SK-N-SH (cell line): ENCODE measurements around the gene ADRB2. TPM values are rescaled to one million over a fixed set of nuclear protein-coding genes. Genes with fewer than 3 reads are reported as not detected.

Experiments used
- CTCF ChIA-PET: fragments of 300-600, 350-600 bp; formaldehyde crosslinking; extraction: SDS; loops from one replicate; lab custom pipeline; 2021; lab: Yijun Ruan, JAX
- POLR2A ChIA-PET: fragments of 350-600 bp; sonication (Branson Sonifier 250); formaldehyde crosslinking; extraction: SDS; loops from one replicate; lab custom pipeline; 2020; ENCODE audit warnings: antibody characterized with exemption, inconsistent platforms; lab: Yijun Ruan, JAX
- DNase-seq: peaks from one replicate; pipeline ENCODE4 v3.0.0; 2012
- H2AFZ ChIP-seq: fragments of 200-600 bp; sonication (generic); 2 replicates; pipeline ENCODE4 v1.8.1; 2016; ENCODE audit warnings: antibody characterized with exemption, mild to moderate bottlenecking, low read depth
- H3F3A ChIP-seq: fragments of 200-600 bp; sonication (generic); replicated peaks from 2 replicates; pipeline ENCODE3; 2016; ENCODE audit warnings: antibody characterized with exemption, mild to moderate bottlenecking; ENCODE audit not compliant: insufficient read depth
- H3K27ac ChIP-seq, 2 experiments: fragments of 200-500 bp in 1 of 2; fragments of 200-600 bp in 1 of 2; sonication (Bioruptor generic) in 1 of 2; sonication (generic), shearing (Covaris generic) in 1 of 2; 2 replicates each; pipeline versions ENCODE4 v1.5.1 to v1.6.1; 2014 to 2016; ENCODE audit warnings: low read depth in 2 of 2, inconsistent platforms in 1 of 2, low read length in 1 of 2, mild to moderate bottlenecking in 1 of 2, mixed read lengths in 1 of 2
- H3K27me3 ChIP-seq: fragments of 200-600 bp; sonication (generic), shearing (Covaris generic); 2 replicates; pipeline ENCODE4 v1.6.1; 2016; ENCODE audit warnings: mixed run types; ENCODE audit not compliant: insufficient read depth
- H3K36me3 ChIP-seq, 2 experiments: fragments of 200-500 bp in 1 of 2; fragments of 200-600 bp in 1 of 2; sonication (Bioruptor generic) in 1 of 2; sonication (generic) in 1 of 2; replicated peaks in 1 of 2; 2 replicates each; pipeline versions ENCODE3 to v1.5.1; 2014 to 2016; ENCODE audit warnings: low read length in 1 of 2, mild to moderate bottlenecking in 1 of 2; ENCODE audit not compliant: insufficient read depth in 2 of 2, control insufficient read depth in 1 of 2
- H3K4me1 ChIP-seq, 2 experiments: fragments of 200-500 bp in 1 of 2; fragments of 200-600 bp in 1 of 2; sonication (Bioruptor generic) in 1 of 2; sonication (generic), shearing (Covaris generic) in 1 of 2; 2 replicates each; pipeline versions ENCODE4 v1.5.1 to v1.6.1; 2014 to 2016; ENCODE audit warnings: low read depth in 1 of 2, low read length in 1 of 2, mixed run types in 1 of 2; ENCODE audit not compliant: insufficient read depth in 2 of 2, control insufficient read depth in 1 of 2
- H3K4me2 ChIP-seq: fragments of 200-600 bp; sonication (generic), shearing (Covaris generic); 2 replicates; pipeline ENCODE4 v1.6.1; 2017; ENCODE audit warnings: mixed run types
- H3K4me3 ChIP-seq, 2 experiments: fragments of 200-500 bp in 1 of 2; fragments of 200-600 bp in 1 of 2; sonication (Bioruptor generic) in 1 of 2; sonication (generic), shearing (Covaris generic) in 1 of 2; 2 replicates each; pipeline versions ENCODE4 v1.5.1 to v1.8.1; 2014 to 2016; ENCODE audit warnings: low read depth in 2 of 2, inconsistent platforms in 1 of 2, low read length in 1 of 2, mild to moderate bottlenecking in 1 of 2, mixed read lengths in 1 of 2, moderate library complexity in 1 of 2
- H3K79me2 ChIP-seq: fragments of 200-600 bp; sonication (generic); 2 replicates; pipeline ENCODE4 v1.8.1; 2017; ENCODE audit warnings: mild to moderate bottlenecking; ENCODE audit not compliant: insufficient read depth
- H3K9ac ChIP-seq: fragments of 200-600 bp; sonication (generic); 2 replicates; pipeline ENCODE4 v1.6.1; 2017; ENCODE audit warnings: mixed run types
- H3K9me2 ChIP-seq: fragments of 200-600 bp; sonication (generic); 2 replicates; pipeline ENCODE4 v1.6.1; 2017; ENCODE audit warnings: mixed run types
- H3K9me3 ChIP-seq: fragments of 200-600 bp; sonication (generic); 2 replicates; pipeline ENCODE4 v1.6.1; 2017; ENCODE audit warnings: mixed run types, mild to moderate bottlenecking, moderate library complexity
- H4K20me1 ChIP-seq: fragments of 200-600 bp; sonication (generic); 2 replicates; pipeline ENCODE4 v1.6.1; 2017; ENCODE audit warnings: mild to moderate bottlenecking, mixed run types; ENCODE audit not compliant: insufficient read depth
- CHD2 ChIP-seq: fragments of 150-350 bp; IDR thresholded peaks from 2 replicates; pipeline ENCODE4 v1.6.1; 2018; ENCODE audit warnings: low read length; ENCODE audit not compliant: partially characterized antibody
- ELF1 ChIP-seq: IDR thresholded peaks from 2 replicates; pipeline ENCODE4 v1.4.0; 2012
- EZH2phosphoT487 ChIP-seq: fragments of 200-600 bp; sonication (generic); IDR thresholded peaks from 2 replicates; pipeline ENCODE4 v1.6.1; 2017; ENCODE audit warnings: low read depth, mixed run types, mild to moderate bottlenecking, antibody characterized with exemption, moderate library complexity, borderline replicate concordance
- GABPA ChIP-seq: IDR thresholded peaks from 2 replicates; pipeline ENCODE4 v1.4.0; 2012; ENCODE audit warnings: low read depth, mild to moderate bottlenecking
- JUND ChIP-seq: IDR thresholded peaks from 2 replicates; pipeline ENCODE4 v1.4.0; 2012
- RAD21 ChIP-seq: IDR thresholded peaks from 2 replicates; pipeline ENCODE4 v1.6.1; 2012; ENCODE audit warnings: mild to moderate bottlenecking, low read length
- SMC3 ChIP-seq: IDR thresholded peaks from 2 replicates; pipeline ENCODE4 v1.6.1; 2012; ENCODE audit warnings: low read depth, low read length, improper control_type of control experiment
- WGBS: methylation state at CpG from one replicate; pipeline ENCODE4 v1.1.6; 2017; ENCODE audit warnings: low lambda C conversion rate; 5-methylcytosine and 5-hydroxymethylcytosine counted together
- polyA plus RNA-seq, 3 experiments: library from polyadenylated mRNA; depleted of rRNA; stranded (reverse); fragments of >200 nt; gene quantifications; 2 replicates each; pipeline ENCODE4 v1.2.3, GENCODE V29; 2012
- TF ChIP-seq, protein P1 (sequence below): IDR thresholded peaks from 2 replicates; pipeline ENCODE4 v1.6.1; 2012; ENCODE audit warnings: mild to moderate bottlenecking, low read depth, low read length, moderate library complexity
- TF ChIP-seq, protein P2 (sequence below): fragments of 150-350 bp; IDR thresholded peaks from 2 replicates; pipeline ENCODE4 v1.6.1; 2016; ENCODE audit warnings: mild to moderate bottlenecking, low read depth, low read length
- TF ChIP-seq, protein P3 (sequence below): fragments of 200-600 bp; sonication (generic); IDR thresholded peaks from 2 replicates; pipeline ENCODE4 v1.6.1; 2017; ENCODE audit warnings: antibody characterized with exemption, mild to moderate bottlenecking, moderate library complexity

The ADRB2 gene
- polyA plus RNA-seq, 1 of the 3 experiments (the other 2 are of a cell fraction): 1.0 TPM

- POLR2A ChIA-PET: no interaction called here
- Histone ChIP-seq H3K4me2 (no peak overlapping the region), H3K9ac (no peak overlapping the region), H4K20me1 (no peaks in the 10 kb centered on the region), H3K36me3 (no peaks in the 10 kb centered on the region), H3K4me3 (no peak overlapping the region)
- 94% methylated on average over 1 of the region's 1 CpG for WGBS
- TF ChIP-seq CHD2: no peak
- TF ChIP-seq JUND: no peak
- no peak for TF ChIP-seq ELF1
- TF ChIP-seq, protein P1, sequence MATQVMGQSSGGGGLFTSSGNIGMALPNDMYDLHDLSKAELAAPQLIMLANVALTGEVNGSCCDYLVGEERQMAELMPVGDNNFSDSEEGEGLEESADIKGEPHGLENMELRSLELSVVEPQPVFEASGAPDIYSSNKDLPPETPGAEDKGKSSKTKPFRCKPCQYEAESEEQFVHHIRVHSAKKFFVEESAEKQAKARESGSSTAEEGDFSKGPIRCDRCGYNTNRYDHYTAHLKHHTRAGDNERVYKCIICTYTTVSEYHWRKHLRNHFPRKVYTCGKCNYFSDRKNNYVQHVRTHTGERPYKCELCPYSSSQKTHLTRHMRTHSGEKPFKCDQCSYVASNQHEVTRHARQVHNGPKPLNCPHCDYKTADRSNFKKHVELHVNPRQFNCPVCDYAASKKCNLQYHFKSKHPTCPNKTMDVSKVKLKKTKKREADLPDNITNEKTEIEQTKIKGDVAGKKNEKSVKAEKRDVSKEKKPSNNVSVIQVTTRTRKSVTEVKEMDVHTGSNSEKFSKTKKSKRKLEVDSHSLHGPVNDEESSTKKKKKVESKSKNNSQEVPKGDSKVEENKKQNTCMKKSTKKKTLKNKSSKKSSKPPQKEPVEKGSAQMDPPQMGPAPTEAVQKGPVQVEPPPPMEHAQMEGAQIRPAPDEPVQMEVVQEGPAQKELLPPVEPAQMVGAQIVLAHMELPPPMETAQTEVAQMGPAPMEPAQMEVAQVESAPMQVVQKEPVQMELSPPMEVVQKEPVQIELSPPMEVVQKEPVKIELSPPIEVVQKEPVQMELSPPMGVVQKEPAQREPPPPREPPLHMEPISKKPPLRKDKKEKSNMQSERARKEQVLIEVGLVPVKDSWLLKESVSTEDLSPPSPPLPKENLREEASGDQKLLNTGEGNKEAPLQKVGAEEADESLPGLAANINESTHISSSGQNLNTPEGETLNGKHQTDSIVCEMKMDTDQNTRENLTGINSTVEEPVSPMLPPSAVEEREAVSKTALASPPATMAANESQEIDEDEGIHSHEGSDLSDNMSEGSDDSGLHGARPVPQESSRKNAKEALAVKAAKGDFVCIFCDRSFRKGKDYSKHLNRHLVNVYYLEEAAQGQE: no peak
- TF ChIP-seq, all 33 proteins: peak for 0
- Histone ChIP-seq H3K79me2 (no peaks in the 10 kb centered on the region), H3K9me3 (no peaks in the 10 kb centered on the region), H3K27ac (no peak overlapping the region), H2AFZ (no peak overlapping the region), H3F3A (no peaks in the 10 kb centered on the region), H3K27me3 (no peaks in the 10 kb centered on the region), H3K9me2 (no peaks in the 10 kb centered on the region), H3K4me1 (no peaks in the 10 kb centered on the region)
- CTCF ChIA-PET: interaction anchor here (1.2 kb wide), 1 partner anchor 185 kb away, joined by 3 read pairs; no protein-coding TSS in a partner anchor
- no peak for DNase-seq
These were observed 8.8 kb upstream of the ADRB2 start for GRCh38 chr5:148817606-148818005.

DNA sequence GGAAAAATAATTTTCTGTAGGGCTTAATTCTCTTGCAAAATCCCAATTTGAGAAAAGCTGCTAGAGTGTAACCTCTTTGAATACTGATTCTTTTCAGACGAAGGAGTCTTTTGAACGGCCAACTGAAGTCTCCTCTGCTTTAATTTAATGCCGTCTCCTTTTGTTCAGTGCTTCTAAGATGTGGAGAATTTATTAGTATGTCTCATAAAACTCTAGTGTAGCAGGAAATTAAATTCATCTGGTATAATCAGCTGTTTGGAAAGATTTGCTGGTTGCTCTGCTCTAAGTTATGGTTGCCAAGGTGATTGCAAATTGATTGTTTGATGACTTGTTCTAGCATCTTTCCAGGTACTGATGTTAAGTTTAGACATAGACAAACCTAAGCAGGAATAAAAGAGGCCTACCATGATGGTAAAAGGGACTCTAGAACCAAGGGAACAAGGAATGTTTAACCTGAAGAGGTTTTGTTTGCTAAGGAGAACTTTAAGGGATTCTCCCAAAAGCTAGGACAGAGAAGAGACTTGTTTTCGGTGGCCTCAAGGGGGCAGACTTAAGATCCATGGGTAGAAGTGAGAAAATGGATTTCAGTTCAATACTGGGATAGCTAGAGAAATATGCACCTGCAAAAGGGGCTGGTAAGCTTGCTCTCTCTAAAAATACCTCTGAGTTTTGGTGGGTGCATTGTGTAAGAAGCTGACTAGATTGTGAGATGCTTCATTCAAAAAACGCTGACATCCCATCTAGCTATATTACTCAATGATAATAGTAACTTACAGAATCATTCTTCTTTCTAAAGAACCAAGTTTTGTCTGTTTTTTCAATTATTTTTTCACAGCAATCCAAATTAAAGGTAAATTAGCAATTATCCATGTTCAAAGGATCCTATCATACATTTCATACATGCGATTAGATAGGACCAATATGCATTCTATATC lies 5.7 kb upstream of the ADRB2 start:
- Histone ChIP-seq H3K36me3 (no peaks in the 10 kb centered on the region), H3K4me3 (no peak overlapping the region; a peak in 1 of 4 replicates), H3K27ac (no peak overlapping the region), H3F3A (no peaks in the 10 kb centered on the region), H2AFZ (no peak overlapping the region), H3K4me1 (peaks cover 0 to 2% of the 10 kb centered on the region in 2 experiments; a peak in 1 of 4 replicates), H4K20me1 (no peaks in the 10 kb centered on the region), H3K9me3 (no peaks in the 10 kb centered on the region), H3K9me2 (no peaks in the 10 kb centered on the region), H3K27me3 (no peaks in the 10 kb centered on the region), H3K4me2 (no peak overlapping the region), H3K79me2 (no peaks in the 10 kb centered on the region), H3K9ac (no peak overlapping the region)
- TF ChIP-seq GABPA (no peak), RAD21 (peak; percentile 40), EZH2phosphoT487 (no peak), SMC3 (peak; percentile 44; the same call in 1 of the 2 replicates)
- TF ChIP-seq, protein P2, sequence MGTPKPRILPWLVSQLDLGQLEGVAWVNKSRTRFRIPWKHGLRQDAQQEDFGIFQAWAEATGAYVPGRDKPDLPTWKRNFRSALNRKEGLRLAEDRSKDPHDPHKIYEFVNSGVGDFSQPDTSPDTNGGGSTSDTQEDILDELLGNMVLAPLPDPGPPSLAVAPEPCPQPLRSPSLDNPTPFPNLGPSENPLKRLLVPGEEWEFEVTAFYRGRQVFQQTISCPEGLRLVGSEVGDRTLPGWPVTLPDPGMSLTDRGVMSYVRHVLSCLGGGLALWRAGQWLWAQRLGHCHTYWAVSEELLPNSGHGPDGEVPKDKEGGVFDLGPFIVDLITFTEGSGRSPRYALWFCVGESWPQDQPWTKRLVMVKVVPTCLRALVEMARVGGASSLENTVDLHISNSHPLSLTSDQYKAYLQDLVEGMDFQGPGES: no peak
- TF ChIP-seq, protein P3, sequence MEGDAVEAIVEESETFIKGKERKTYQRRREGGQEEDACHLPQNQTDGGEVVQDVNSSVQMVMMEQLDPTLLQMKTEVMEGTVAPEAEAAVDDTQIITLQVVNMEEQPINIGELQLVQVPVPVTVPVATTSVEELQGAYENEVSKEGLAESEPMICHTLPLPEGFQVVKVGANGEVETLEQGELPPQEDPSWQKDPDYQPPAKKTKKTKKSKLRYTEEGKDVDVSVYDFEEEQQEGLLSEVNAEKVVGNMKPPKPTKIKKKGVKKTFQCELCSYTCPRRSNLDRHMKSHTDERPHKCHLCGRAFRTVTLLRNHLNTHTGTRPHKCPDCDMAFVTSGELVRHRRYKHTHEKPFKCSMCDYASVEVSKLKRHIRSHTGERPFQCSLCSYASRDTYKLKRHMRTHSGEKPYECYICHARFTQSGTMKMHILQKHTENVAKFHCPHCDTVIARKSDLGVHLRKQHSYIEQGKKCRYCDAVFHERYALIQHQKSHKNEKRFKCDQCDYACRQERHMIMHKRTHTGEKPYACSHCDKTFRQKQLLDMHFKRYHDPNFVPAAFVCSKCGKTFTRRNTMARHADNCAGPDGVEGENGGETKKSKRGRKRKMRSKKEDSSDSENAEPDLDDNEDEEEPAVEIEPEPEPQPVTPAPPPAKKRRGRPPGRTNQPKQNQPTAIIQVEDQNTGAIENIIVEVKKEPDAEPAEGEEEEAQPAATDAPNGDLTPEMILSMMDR: peak; percentile 68
- 62% methylated on average over 6 of the region's 6 CpGs for WGBS
- ChIA-PET CTCF (interaction anchor here (0.7 to 2.3 kb wide), 19 partner anchors 9 to 301 kb away, joined by 3 to 9 read pairs (median 4); no protein-coding TSS in a partner anchor), POLR2A (no interaction called here)
- no peak for DNase-seq
